H9 (cell line): Measurements from ENCODE around the gene HMBS. TPM values are rescaled to one million over a fixed set of nuclear protein-coding genes. Genes with fewer than 3 reads are reported as not detected.

Experiments
- DNase-seq: peaks from one replicate; pipeline ENCODE4 v3.0.0-alpha.2; 2017
- H2AFZ ChIP-seq: one replicate; pipeline ENCODE4 v1.6.1; 2013; ENCODE audit warnings: mild to moderate bottlenecking, low read length, control low read depth, moderate library complexity
- H2AK5ac ChIP-seq: 2 replicates; pipeline ENCODE4 v1.6.1; 2013; ENCODE audit warnings: low read length, control low read depth, mixed read lengths; ENCODE audit not compliant: insufficient read length
- H2BK120ac ChIP-seq: one replicate; pipeline ENCODE4 v1.6.1; 2013; ENCODE audit warnings: low read depth, mild to moderate bottlenecking, low read length, control low read depth, inconsistent platforms; ENCODE audit not compliant: poor library complexity, severe bottlenecking
- H2BK12ac ChIP-seq: 2 replicates; pipeline ENCODE4 v1.6.1; 2013; ENCODE audit warnings: low read length, control low read depth, mixed read lengths, low read depth; ENCODE audit not compliant: insufficient read length
- H2BK15ac ChIP-seq: 2 replicates; pipeline ENCODE4 v1.6.1; 2013; ENCODE audit warnings: low read depth, low read length, control low read depth
- H2BK20ac ChIP-seq: one replicate; pipeline ENCODE4 v1.6.1; 2013; ENCODE audit warnings: low read depth, mild to moderate bottlenecking, low read length, control low read depth, inconsistent platforms; ENCODE audit not compliant: poor library complexity, severe bottlenecking
- H2BK5ac ChIP-seq: 2 replicates; pipeline ENCODE4 v1.6.1; 2013; ENCODE audit warnings: low read length, control low read depth, mixed read lengths; ENCODE audit not compliant: insufficient read length
- H3K14ac ChIP-seq: 2 replicates; pipeline ENCODE4 v1.6.1; 2013; ENCODE audit warnings: low read length, control low read depth; ENCODE audit not compliant: insufficient read depth
- H3K18ac ChIP-seq: 2 replicates; pipeline ENCODE4 v1.6.1; 2013; ENCODE audit warnings: low read depth, mild to moderate bottlenecking, mixed read lengths, low read length, control low read depth; ENCODE audit not compliant: insufficient read length
- H3K23ac ChIP-seq: 2 replicates; pipeline ENCODE4 v1.6.1; 2013; ENCODE audit warnings: low read length, control low read depth, mixed read lengths, low read depth; ENCODE audit not compliant: insufficient read length
- H3K23me2 ChIP-seq: 2 replicates; pipeline ENCODE4 v1.6.1; 2013; ENCODE audit warnings: low read depth, mild to moderate bottlenecking, mixed read lengths, low read length, control low read depth; ENCODE audit not compliant: insufficient read length, poor library complexity, severe bottlenecking
- H3K27ac ChIP-seq: 2 replicates; pipeline ENCODE4 v1.5.1; 2013; ENCODE audit warnings: low read length, control low read depth, mixed read lengths, low read depth; ENCODE audit not compliant: insufficient read length
- H3K27me3 ChIP-seq: 2 replicates; pipeline ENCODE4 v1.6.1; 2013; ENCODE audit warnings: low read length, control low read depth, inconsistent platforms; ENCODE audit not compliant: insufficient read depth
- H3K4ac ChIP-seq: 2 replicates; pipeline ENCODE4 v1.6.1; 2013; ENCODE audit warnings: low read depth, mild to moderate bottlenecking, control low read depth, inconsistent platforms, low read length, moderate library complexity
- H3K4me1 ChIP-seq: 2 replicates; pipeline ENCODE4 v1.6.1; 2013; ENCODE audit warnings: low read length, control low read depth, inconsistent platforms; ENCODE audit not compliant: insufficient read depth
- H3K4me2 ChIP-seq: 2 replicates; pipeline ENCODE4 v1.6.1; 2013; ENCODE audit warnings: low read length, control low read depth, mixed read lengths; ENCODE audit not compliant: insufficient read length, insufficient read depth
- H3K56ac ChIP-seq: 2 replicates; pipeline ENCODE4 v1.6.1; 2013; ENCODE audit warnings: low read depth, mild to moderate bottlenecking, mixed read lengths, low read length, control low read depth; ENCODE audit not compliant: insufficient read length
- H3K79me1 ChIP-seq: 2 replicates; pipeline ENCODE4 v1.6.1; 2013; ENCODE audit warnings: low read depth, mild to moderate bottlenecking, moderate library complexity, low read length, control low read depth, inconsistent platforms; ENCODE audit not compliant: insufficient read depth, poor library complexity, severe bottlenecking
- H3K79me2 ChIP-seq: 2 replicates; pipeline ENCODE4 v1.6.1; 2013; ENCODE audit warnings: low read length, control low read depth, inconsistent platforms; ENCODE audit not compliant: insufficient read depth
- H3K9ac ChIP-seq: 2 replicates; pipeline ENCODE4 v1.6.1; 2013; ENCODE audit warnings: low read length, control low read depth, mixed read lengths; ENCODE audit not compliant: insufficient read length; ENCODE audit errors: extremely low read depth
- H3K9me3 ChIP-seq: one replicate; pipeline ENCODE4 v1.6.1; 2013; ENCODE audit warnings: low read depth, low read length, inconsistent platforms; ENCODE audit not compliant: control insufficient read depth
- H3T11ph ChIP-seq: one replicate; pipeline ENCODE4 v1.6.1; 2013; ENCODE audit warnings: mild to moderate bottlenecking, low read length, control low read depth, inconsistent platforms
- H4K20me1 ChIP-seq: one replicate; pipeline ENCODE4 v1.6.1; 2013; ENCODE audit not compliant: control insufficient read depth, insufficient read length, insufficient read depth
- H4K5ac ChIP-seq: 2 replicates; pipeline ENCODE4 v1.6.1; 2013; ENCODE audit warnings: low read depth, mild to moderate bottlenecking, mixed read lengths, low read length, control low read depth; ENCODE audit not compliant: insufficient read length
- H4K8ac ChIP-seq: replicated peaks from 2 replicates; pipeline ENCODE4 v1.6.1; 2013; ENCODE audit warnings: low read length, control low read depth, mixed read lengths, low read depth; ENCODE audit not compliant: insufficient read length
- H4K91ac ChIP-seq: 2 replicates; pipeline ENCODE4 v1.6.1; 2013; ENCODE audit warnings: low read depth, mild to moderate bottlenecking, moderate library complexity, mixed read lengths, low read length, control low read depth; ENCODE audit not compliant: insufficient read length
- H3K27ac Mint-ChIP-seq, 3 experiments: 2 replicates in 2 of 3; 3 replicates in 1 of 3; pipeline ENCODE4 v1.8.0; 2020 to 2021; ENCODE audit warnings: mixed read lengths in 3 of 3, mild to moderate bottlenecking in 1 of 3, moderate library complexity in 1 of 3
- H3K27me3 Mint-ChIP-seq: 2 replicates; pipeline ENCODE4 v1.8.0; 2021; ENCODE audit warnings: low read depth, mild to moderate bottlenecking, moderate library complexity, mixed read lengths
- H3K36me3 Mint-ChIP-seq, 3 experiments: 2 replicates in 2 of 3; 3 replicates in 1 of 3; pipeline ENCODE4 v1.8.0; 2020 to 2021; ENCODE audit warnings: low read depth in 3 of 3, mixed read lengths in 3 of 3; ENCODE audit not compliant: insufficient read depth in 1 of 3
- H3K4me1 Mint-ChIP-seq, 2 experiments: 2 replicates each; pipeline ENCODE4 v1.8.0; 2020; ENCODE audit warnings: mixed read lengths in 2 of 2
- H3K4me3 Mint-ChIP-seq, 2 experiments: 2 replicates in 1 of 2; 3 replicates in 1 of 2; pipeline ENCODE4 v1.8.0; 2020 to 2021; ENCODE audit warnings: mild to moderate bottlenecking in 2 of 2, mixed read lengths in 2 of 2, moderate library complexity in 1 of 2
- H3K9me3 Mint-ChIP-seq, 2 experiments: 2 replicates in 1 of 2; 3 replicates in 1 of 2; pipeline ENCODE4 v1.8.0; 2020; ENCODE audit warnings: mild to moderate bottlenecking in 2 of 2, mixed read lengths in 2 of 2, moderate library complexity in 1 of 2
- WGBS: extraction: QIAGEN DNeasy Blood & Tissue Kit; methylation state at CpG from one replicate; pipeline ENCODE4 v1.1.7; 2013; ENCODE audit warnings: missing lambda C conversion rate, low lambda C conversion rate, mixed read lengths; ENCODE audit not compliant: insufficient read length; ENCODE audit errors: extremely low coverage; 5-methylcytosine and 5-hydroxymethylcytosine counted together
- total RNA-seq: library from RNA; stranded (reverse); gene quantifications from 2 replicates; pipeline ENCODE4 v1.2.1, GENCODE V29; 2021
- TF ChIP-seq, protein P1 (sequence below): fragments of 200-600 bp; sonication (generic); conservative IDR thresholded peaks from 3 replicates; pipeline ENCODE4 v1.8.0; 2021; ENCODE audit warnings: antibody characterized with exemption, mild to moderate bottlenecking

HMBS gene
- total RNA-seq, 1 experiment from 2014 or later: 57.7 TPM

DNA sequence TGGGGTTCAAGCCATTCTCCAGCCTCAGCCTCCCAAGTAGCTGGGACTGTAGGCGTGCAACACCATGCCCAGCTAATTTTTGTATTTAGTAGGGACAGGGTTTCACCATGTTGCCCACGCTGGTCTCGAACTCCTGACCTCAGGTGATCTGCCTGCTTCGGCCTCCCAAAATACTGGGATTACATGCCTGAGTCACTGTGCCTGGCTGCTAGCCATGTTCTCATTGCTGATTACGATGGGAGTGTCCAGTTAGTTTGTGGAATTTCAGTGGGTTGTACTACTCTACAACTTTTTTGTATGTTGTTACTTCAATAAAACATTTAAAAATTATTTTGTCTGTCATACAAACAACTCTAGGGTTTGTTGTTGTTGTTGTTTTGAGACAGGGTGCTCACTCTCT is 21.9 kb upstream of the HMBS start:
- Histone ChIP-seq H3K27me3 (no peaks in the 10 kb centered on the region), H4K8ac (no peak overlapping the region), H3K79me1 (no peaks in the 10 kb centered on the region), H3K23me2 (peaks cover 3% of the 10 kb centered on the region), H3K9me3 (no peaks in the 10 kb centered on the region), H3T11ph (no peak overlapping the region), H3K9ac (no peak overlapping the region), H3K79me2 (no peaks in the 10 kb centered on the region), H3K4me1 (no peaks in the 10 kb centered on the region), H4K91ac (no peak overlapping the region), H2BK15ac (no peak overlapping the region), H3K4ac (no peak overlapping the region), H3K4me2 (no peak overlapping the region), H4K20me1 (no peaks in the 10 kb centered on the region), H2BK12ac (no peak overlapping the region), H3K23ac (no peak overlapping the region), H3K27ac (no peak overlapping the region), H3K56ac (no peak overlapping the region), H3K18ac (no peak overlapping the region), H2AFZ (no peak overlapping the region), H2BK20ac (no peak overlapping the region), H4K5ac (no peak overlapping the region), H2BK120ac (no peak overlapping the region), H2BK5ac (no peak overlapping the region), H2AK5ac (no peak overlapping the region), H3K14ac (no peak overlapping the region)
- TF ChIP-seq, protein P1, sequence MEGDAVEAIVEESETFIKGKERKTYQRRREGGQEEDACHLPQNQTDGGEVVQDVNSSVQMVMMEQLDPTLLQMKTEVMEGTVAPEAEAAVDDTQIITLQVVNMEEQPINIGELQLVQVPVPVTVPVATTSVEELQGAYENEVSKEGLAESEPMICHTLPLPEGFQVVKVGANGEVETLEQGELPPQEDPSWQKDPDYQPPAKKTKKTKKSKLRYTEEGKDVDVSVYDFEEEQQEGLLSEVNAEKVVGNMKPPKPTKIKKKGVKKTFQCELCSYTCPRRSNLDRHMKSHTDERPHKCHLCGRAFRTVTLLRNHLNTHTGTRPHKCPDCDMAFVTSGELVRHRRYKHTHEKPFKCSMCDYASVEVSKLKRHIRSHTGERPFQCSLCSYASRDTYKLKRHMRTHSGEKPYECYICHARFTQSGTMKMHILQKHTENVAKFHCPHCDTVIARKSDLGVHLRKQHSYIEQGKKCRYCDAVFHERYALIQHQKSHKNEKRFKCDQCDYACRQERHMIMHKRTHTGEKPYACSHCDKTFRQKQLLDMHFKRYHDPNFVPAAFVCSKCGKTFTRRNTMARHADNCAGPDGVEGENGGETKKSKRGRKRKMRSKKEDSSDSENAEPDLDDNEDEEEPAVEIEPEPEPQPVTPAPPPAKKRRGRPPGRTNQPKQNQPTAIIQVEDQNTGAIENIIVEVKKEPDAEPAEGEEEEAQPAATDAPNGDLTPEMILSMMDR: no peak
- H3K4me3 Mint-ChIP-seq: no peak overlapping the region
- no peak overlapping the region for H3K27ac Mint-ChIP-seq
- H3K9me3 Mint-ChIP-seq: peaks cover 0 to 2% of the 10 kb centered on the region in 2 experiments; a peak in 3 of 5 replicates
- peaks cover 2 to 6% (median 4%) of the 10 kb centered on the region in 3 experiments; a peak in 5 of 7 replicates for H3K36me3 Mint-ChIP-seq
- no CpG with 5 or more reads among the region's 5 CpGs for WGBS
- no peaks in the 10 kb centered on the region for H3K27me3 Mint-ChIP-seq
- DNase-seq: no peak
- peaks cover 8 to 13% of the 10 kb centered on the region in 2 experiments for H3K4me1 Mint-ChIP-seq
